Osteocyte (in vitro differentiated cells): ENCODE data around the gene SPACA6. TPM values are rescaled to one million over a fixed set of nuclear protein-coding genes. Genes with fewer than 3 reads are reported as not detected.

Source experiments
- DNase-seq: peaks from one replicate; pipeline ENCODE4 v3.0.0; 2021; ENCODE audit warnings: mixed read lengths; ENCODE audit not compliant: unreplicated experiment; ENCODE audit errors: extremely low spot score
- H3K27ac Mint-ChIP-seq: one replicate; pipeline ENCODE4 v1.8.0; 2021; ENCODE audit warnings: mild to moderate bottlenecking, mixed read lengths; ENCODE audit not compliant: unreplicated experiment
- H3K27me3 Mint-ChIP-seq: one replicate; pipeline ENCODE4 v1.8.0; 2021; ENCODE audit warnings: mixed read lengths; ENCODE audit not compliant: unreplicated experiment
- H3K36me3 Mint-ChIP-seq: one replicate; pipeline ENCODE4 v1.8.0; 2021; ENCODE audit warnings: mixed read lengths; ENCODE audit not compliant: unreplicated experiment
- H3K4me1 Mint-ChIP-seq: one replicate; pipeline ENCODE4 v1.8.0; 2021; ENCODE audit warnings: mixed read lengths; ENCODE audit not compliant: unreplicated experiment
- H3K4me3 Mint-ChIP-seq: one replicate; pipeline ENCODE4 v1.8.0; 2021; ENCODE audit warnings: mild to moderate bottlenecking, moderate library complexity, mixed read lengths; ENCODE audit not compliant: unreplicated experiment
- H3K9me3 Mint-ChIP-seq: one replicate; pipeline ENCODE4 v1.8.0; 2021; ENCODE audit warnings: mixed read lengths; ENCODE audit not compliant: unreplicated experiment
- CTCF ChIP-seq: fragments of 200-600 bp; sonication (generic); IDR thresholded peaks from 2 replicates; pipeline ENCODE4 v1.5.0; 2021; ENCODE audit warnings: antibody characterized with exemption, mild to moderate bottlenecking, moderate library complexity
- total RNA-seq: library from RNA; stranded (reverse); gene quantifications from 2 replicates; pipeline ENCODE4 v1.2.1, GENCODE V29; 2021

The SPACA6 gene
- total RNA-seq, 1 donor from 2014 or later: 36.9 TPM

- H3K27me3 Mint-ChIP-seq: peaks cover 3% of the 10 kb centered on the region
- no peak overlapping the region for H3K4me3 Mint-ChIP-seq
- no peaks in the 10 kb centered on the region for H3K36me3 Mint-ChIP-seq
- H3K27ac Mint-ChIP-seq: no peak overlapping the region
- TF ChIP-seq CTCF: no peak
- peaks cover 5% of the 10 kb centered on the region for H3K4me1 Mint-ChIP-seq
- no peaks in the 10 kb centered on the region for H3K9me3 Mint-ChIP-seq
- DNase-seq: no peak
Observed at GRCh38 chr19:51652266-51652665, 40.9 kb upstream of the SPACA6 start.

- no peak overlapping the region for H3K4me3 Mint-ChIP-seq
- H3K4me1 Mint-ChIP-seq: peaks cover 5% of the 10 kb centered on the region
- no peaks in the 10 kb centered on the region for H3K9me3 Mint-ChIP-seq
- H3K27me3 Mint-ChIP-seq: peaks cover 3% of the 10 kb centered on the region
- no peak overlapping the region for H3K27ac Mint-ChIP-seq
- no peak for DNase-seq
- no peaks in the 10 kb centered on the region for H3K36me3 Mint-ChIP-seq
- no peak for TF ChIP-seq CTCF
Observed at GRCh38 chr19:51653162-51653561, 40.0 kb upstream of the SPACA6 start.

GRCh38 chr19:51654783-51655182 is 38.3 kb upstream of the SPACA6 start:
- Mint-ChIP-seq H3K27me3 (peaks cover 9% of the 10 kb centered on the region), H3K27ac (no peak overlapping the region), H3K9me3 (no peaks in the 10 kb centered on the region), H3K4me3 (no peak overlapping the region), H3K36me3 (no peaks in the 10 kb centered on the region), H3K4me1 (peaks cover 5% of the 10 kb centered on the region)
- no peak for TF ChIP-seq CTCF
- DNase-seq: no peak

- Mint-ChIP-seq H3K27ac (no peak overlapping the region), H3K9me3 (no peaks in the 10 kb centered on the region), H3K27me3 (peaks cover 32% of the 10 kb centered on the region), H3K4me3 (no peak overlapping the region), H3K4me1 (peaks cover 5% of the 10 kb centered on the region), H3K36me3 (no peaks in the 10 kb centered on the region)
- TF ChIP-seq CTCF: peak; percentile 74
- peak; percentile 90 for DNase-seq
Observed at GRCh38 chr19:51660975-51661600, 32.0 kb upstream of the SPACA6 start.

GRCh38 chr19:51663650-51664049 is 29.5 kb upstream of the SPACA6 start:
- no peak for DNase-seq
- Mint-ChIP-seq H3K27me3 (peaks cover 47% of the 10 kb centered on the region), H3K36me3 (no peaks in the 10 kb centered on the region), H3K4me3 (no peak overlapping the region), H3K9me3 (no peaks in the 10 kb centered on the region), H3K27ac (no peak overlapping the region), H3K4me1 (no peaks in the 10 kb centered on the region)
- TF ChIP-seq CTCF: no peak
